Mammary epithelial cell (primary cell): ENCODE measurements around the gene TMEM80.

ENCODE experiments used
- CTCF ChIP-seq, 2 donors: IDR thresholded peaks in 1 of 2; conservative IDR thresholded peaks in 1 of 2; 2 replicates each; pipeline ENCODE4 v1.5.1; 2011 to 2012; ENCODE audit warnings: inconsistent platforms in 2 of 2, low read length in 2 of 2, mild to moderate bottlenecking in 2 of 2, control low read depth in 1 of 2, low read depth in 1 of 2; ENCODE audit not compliant: insufficient read depth in 1 of 2; ENCODE audit errors: extremely low read depth in 1 of 2
- EZH2 ChIP-seq: IDR thresholded peaks from 2 replicates; pipeline ENCODE4 v1.6.1; 2012; ENCODE audit warnings: low read length, inconsistent platforms, borderline replicate concordance

GRCh38 chr11:702462-703461 lies 7.1 kb downstream of the TMEM80 start:
- no peak for TF ChIP-seq CTCF (conservative IDR thresholded peaks at IDR 0.05 in 1 of 2, IDR thresholded peaks at IDR 0.05 in 1 of 2; ENCODE audit: extremely low read depth in 1 of 2, insufficient read depth in 1 of 2, low read depth in 1 of 2, low read length in 2 of 2)
- no peak for TF ChIP-seq EZH2
